Liver (tissue), 9 donors: ENCODE results near the gene CSMD2. TPM values are rescaled to one million over a fixed set of nuclear protein-coding genes. Genes with fewer than 3 reads are reported as not detected.

Experiments
- DNase-seq: peaks from one replicate; pipeline ENCODE4 v3.0.0-alpha.2; 2017; ENCODE audit warnings: low spot score
- H3K27ac ChIP-seq, 2 donors: one replicate each; pipeline ENCODE4 v1.7.0; 2013; ENCODE audit warnings: inconsistent platforms in 2 of 2, low read length in 2 of 2, control low read depth in 1 of 2, low read depth in 1 of 2, mild to moderate bottlenecking in 1 of 2
- H3K27me3 ChIP-seq, 4 donors: one replicate each; pipeline versions ENCODE4 v1.6.1 to v1.7.0; 2013; ENCODE audit warnings: low read length in 3 of 4, inconsistent platforms in 1 of 4, mild to moderate bottlenecking in 1 of 4, moderate library complexity in 1 of 4; ENCODE audit not compliant: control insufficient read depth in 4 of 4, insufficient read depth in 4 of 4
- H3K36me3 ChIP-seq, 4 donors: one replicate each; pipeline versions ENCODE4 v1.6.1 to v1.7.0; 2013; ENCODE audit warnings: low read length in 3 of 4, mild to moderate bottlenecking in 3 of 4, low read depth in 1 of 4, moderate library complexity in 1 of 4; ENCODE audit not compliant: control insufficient read depth in 4 of 4, insufficient read depth in 3 of 4
- H3K4me1 ChIP-seq, 4 donors: one replicate each; pipeline versions ENCODE4 v1.6.1 to v1.7.0; 2013; ENCODE audit warnings: low read length in 3 of 4, mild to moderate bottlenecking in 3 of 4, moderate library complexity in 1 of 4; ENCODE audit not compliant: control insufficient read depth in 4 of 4, insufficient read depth in 4 of 4
- H3K4me3 ChIP-seq, 3 donors: one replicate each; pipeline versions ENCODE4 v1.6.1 to v1.7.0; 2013; ENCODE audit warnings: low read length in 3 of 3, control low read depth in 1 of 3, low read depth in 1 of 3, mild to moderate bottlenecking in 1 of 3
- H3K9ac ChIP-seq, 2 donors: one replicate each; pipeline ENCODE4 v1.7.0; 2013; ENCODE audit warnings: low read length in 2 of 2, mild to moderate bottlenecking in 2 of 2, moderate library complexity in 2 of 2, control low read depth in 1 of 2, low read depth in 1 of 2
- H3K9me3 ChIP-seq, 4 donors: one replicate each; pipeline versions ENCODE4 v1.6.1 to v1.7.0; 2013; ENCODE audit warnings: low read length in 3 of 4; ENCODE audit not compliant: control insufficient read depth in 4 of 4
- ATF3 ChIP-seq: IDR thresholded peaks from 2 replicates; pipeline ENCODE4 v1.6.1; 2016; ENCODE audit warnings: antibody characterized with exemption
- CTCF ChIP-seq: fragments of 150-350 bp; IDR thresholded peaks from 2 replicates; pipeline ENCODE4 v1.5.1; 2017; ENCODE audit warnings: improper control_type of control experiment, low read depth, low read length; ENCODE audit not compliant: missing input control
- EGR1 ChIP-seq, 2 donors: IDR thresholded peaks; 2 replicates each; pipeline ENCODE4 v1.6.1; 2016 to 2018; ENCODE audit warnings: antibody characterized with exemption in 2 of 2, low read depth in 2 of 2
- FOXA1 ChIP-seq: IDR thresholded peaks from 2 replicates; pipeline ENCODE4 v1.6.1; 2016; ENCODE audit warnings: antibody characterized with exemption
- FOXA2 ChIP-seq: IDR thresholded peaks from 2 replicates; pipeline ENCODE4 v1.6.1; 2016; ENCODE audit warnings: antibody characterized with exemption
- GABPA ChIP-seq, 2 donors: IDR thresholded peaks in 1 of 2; conservative IDR thresholded peaks in 1 of 2; 2 replicates each; pipeline ENCODE4 v1.6.1; 2016; ENCODE audit warnings: antibody characterized with exemption in 2 of 2, mild to moderate bottlenecking in 1 of 2, moderate library complexity in 1 of 2
- HNF4A ChIP-seq, 2 donors: conservative IDR thresholded peaks; 2 replicates each; pipeline ENCODE4 v1.6.1; 2016; ENCODE audit warnings: antibody characterized with exemption in 2 of 2, mild to moderate bottlenecking in 2 of 2
- HNF4G ChIP-seq: IDR thresholded peaks from 2 replicates; pipeline ENCODE4 v1.6.1; 2016; ENCODE audit warnings: antibody characterized with exemption
- JUND ChIP-seq, 2 donors: IDR thresholded peaks; 2 replicates each; pipeline ENCODE4 v1.6.1; 2016; ENCODE audit warnings: antibody characterized with exemption in 2 of 2
- MAX ChIP-seq: IDR thresholded peaks from 2 replicates; pipeline ENCODE4 v1.6.1; 2016; ENCODE audit warnings: antibody characterized with exemption
- NR2F2 ChIP-seq: IDR thresholded peaks from 2 replicates; pipeline ENCODE4 v1.6.1; 2016; ENCODE audit warnings: antibody characterized with exemption
- RAD21 ChIP-seq, 2 donors: IDR thresholded peaks; 2 replicates each; pipeline ENCODE4 v1.6.1; 2016; ENCODE audit warnings: antibody characterized with exemption in 2 of 2, mild to moderate bottlenecking in 2 of 2
- REST ChIP-seq: IDR thresholded peaks from 2 replicates; pipeline ENCODE4 v1.6.1; 2016; ENCODE audit warnings: antibody characterized with exemption, mild to moderate bottlenecking
- RXRA ChIP-seq, 2 donors: IDR thresholded peaks; 2 replicates each; pipeline ENCODE4 v1.6.1; 2017 to 2018; ENCODE audit warnings: antibody characterized with exemption in 2 of 2, mild to moderate bottlenecking in 1 of 2
- SP1 ChIP-seq: IDR thresholded peaks from 2 replicates; pipeline ENCODE4 v1.6.1; 2018; ENCODE audit warnings: antibody characterized with exemption, mild to moderate bottlenecking
- TAF1 ChIP-seq: conservative IDR thresholded peaks from 2 replicates; pipeline ENCODE4 v1.6.1; 2016; ENCODE audit warnings: antibody characterized with exemption, mild to moderate bottlenecking
- YY1 ChIP-seq: IDR thresholded peaks from 2 replicates; pipeline ENCODE4 v1.6.1; 2016; ENCODE audit warnings: antibody characterized with exemption, mild to moderate bottlenecking
- WGBS: extraction: QIAGEN DNeasy Blood & Tissue Kit; methylation state at CpG from one replicate; pipeline ENCODE4 v1.1.7; 2013; 5-methylcytosine and 5-hydroxymethylcytosine counted together
- polyA plus RNA-seq, 2 donors: library from polyadenylated mRNA; stranded (reverse) in 1 of 2; unstranded in 1 of 2; fragments of 200-250 nt in 1 of 2; fragments of >200 nt in 1 of 2; fragmentation: Nextera tagmentation in 1 of 2; extraction: Ambion mirVana in 1 of 2; gene quantifications; one replicate each; pipeline versions ENCODE4 v1.2.1 to v1.2.3, GENCODE V29; 2013 to 2015
- total RNA-seq, 2 donors: library from RNA; depleted of rRNA; stranded (reverse); fragments of >200 nt; gene quantifications; one replicate each; pipeline ENCODE4 v1.2.3, GENCODE V29; 2014
- donor health status: healthy.
- donor health status: healthy.
- donor health status: healthy.
- donor health status: healthy.
- donor health status: healthy.

The CSMD2 gene
- total and polyA plus RNA-seq, 4 donors, result 0.08 to 0.09 TPM; not detected in 2

- no peak for TF ChIP-seq TAF1
These were observed 261.8 kb downstream of the CSMD2 start (continued) for GRCh38 chr1:33903210-33903589.

GRCh38 chr1:33902486-33903209 lies 262.4 kb downstream of the CSMD2 start:
- DNase-seq, result peak; percentile 16
- Histone ChIP-seq H3K36me3 (no peaks in the 10 kb centered on the region), H3K9me3 (no peaks in the 10 kb centered on the region), H3K4me1 (peaks cover 0 to 12% (median 9%) of the 10 kb centered on the region in 4 donors), H3K9ac (no peak overlapping the region), H3K4me3 (no peak overlapping the region), H3K27me3 (no peaks in the 10 kb centered on the region), H3K27ac (peak overlapping the region in 1 of 2 donors; percentile 46)
- WGBS, result 58% methylated on average over 6 of the region's 6 CpGs
- TF ChIP-seq RAD21 (IDR thresholded peaks at IDR 0.05), result no peak
- no peak for TF ChIP-seq CTCF
- no peak for TF ChIP-seq HNF4G
- TF ChIP-seq FOXA1, result no peak
- no peak for TF ChIP-seq MAX
- no peak for TF ChIP-seq RXRA (IDR thresholded peaks at IDR 0.05)
- no peak for TF ChIP-seq HNF4A (conservative IDR thresholded peaks at IDR 0.05)

GRCh38 chr1:33899746-33900145 lies 265.3 kb downstream of the CSMD2 start:
- WGBS, result 79% methylated on average over 3 of the region's 3 CpGs
- no peak overlapping the region for H3K27ac ChIP-seq

GRCh38 chr1:33898881-33899280 lies 266.1 kb downstream of the CSMD2 start:
- Histone ChIP-seq H3K4me1 (peaks cover 0 to 12% (median 9%) of the 10 kb centered on the region in 4 donors), H3K27me3 (no peaks in the 10 kb centered on the region), H3K36me3 (no peaks in the 10 kb centered on the region), H3K4me3 (no peak overlapping the region), H3K9me3 (no peaks in the 10 kb centered on the region), H3K27ac (no peak overlapping the region), H3K9ac (no peak overlapping the region)
- TF ChIP-seq HNF4A (conservative IDR thresholded peaks at IDR 0.05), result no peak
- TF ChIP-seq YY1, result no peak
- no peak for TF ChIP-seq RAD21 (IDR thresholded peaks at IDR 0.05)
- no peak for TF ChIP-seq NR2F2
- TF ChIP-seq RXRA (IDR thresholded peaks at IDR 0.05), result no peak
- no peak for TF ChIP-seq FOXA1
- TF ChIP-seq GABPA (IDR thresholded peaks at IDR 0.05 in 1 of 2, conservative IDR thresholded peaks at IDR 0.05 in 1 of 2), result no peak
- no peak for TF ChIP-seq HNF4G
- TF ChIP-seq EGR1 (IDR thresholded peaks at IDR 0.05; ENCODE audit: low read depth in 2 of 2), result no peak
- no peak for TF ChIP-seq SP1
- no peak for TF ChIP-seq MAX
- no peak for TF ChIP-seq JUND (IDR thresholded peaks at IDR 0.05)
- TF ChIP-seq FOXA2, result no peak
- TF ChIP-seq REST, result no peak
- WGBS, result 77% methylated on average over 9 of the region's 9 CpGs
- no peak for DNase-seq

More at GRCh38 chr1:33899746-33900145, 265.3 kb downstream of the CSMD2 start:
- Histone ChIP-seq H3K27me3 (no peaks in the 10 kb centered on the region), H3K9ac (no peak overlapping the region), H3K9me3 (no peaks in the 10 kb centered on the region), H3K36me3 (no peaks in the 10 kb centered on the region), H3K4me3 (no peak overlapping the region), H3K4me1 (peaks cover 0 to 12% (median 9%) of the 10 kb centered on the region in 4 donors)
- TF ChIP-seq ATF3, result no peak
- no peak for TF ChIP-seq FOXA1
- no peak for TF ChIP-seq HNF4G
- no peak for TF ChIP-seq FOXA2
- peak; percentile 28 for DNase-seq
